ENCODE measurements around the gene SAPCD2.
A peak's percentile ranks its signal among the peaks of the same experiment; 100 is the strongest.
"Not testable (repeated sequence)": the region's sequence is repeated elsewhere in the genome, so short reads cannot be mapped to it uniquely, and the experiment has no call there.

The SAPCD2 gene

GRCh38 chr9:137070201-137070905, at the start of gene SAPCD2:
Gene SAPCD2, minus strand, starts transcription at chr9:137070557. Its CDS starts 97 bp downstream, at chr9:137070460.
- peak; percentile 80 for DNase-seq (ENCODE audit: low read depth)

- DNase-seq (ENCODE audit: low read depth): not testable (repeated sequence)
Measured at GRCh38 chr9:137118092-137118603, 47.8 kb upstream of the SAPCD2 start.

GRCh38 chr9:137117269-137117731, 46.9 kb upstream of the SAPCD2 start:
- DNase-seq (ENCODE audit: low read depth): no peak

GRCh38 chr9:137116728-137117127, 46.4 kb upstream of the SAPCD2 start:
- peak; percentile 19 for DNase-seq (ENCODE audit: low read depth)

- no peak for DNase-seq (ENCODE audit: low read depth)
Measured at GRCh38 chr9:137116027-137116507, 45.7 kb upstream of the SAPCD2 start.

- no peak for DNase-seq (ENCODE audit: low read depth)
Measured at GRCh38 chr9:137115394-137116026, 45.2 kb upstream of the SAPCD2 start.

GRCh38 chr9:137114613-137115393, 44.4 kb upstream of the SAPCD2 start, which contains the start of gene DPP7:
Gene DPP7, minus strand, starts transcription at chr9:137114733. Its CDS starts 20 bp downstream, at chr9:137114713.
- peak; percentile 33 for DNase-seq (ENCODE audit: low read depth)

- DNase-seq (ENCODE audit: low read depth): no peak
Measured at GRCh38 chr9:137114220-137114612, 43.9 kb upstream of the SAPCD2 start.

- no peak for DNase-seq (ENCODE audit: low read depth)
Measured at GRCh38 chr9:137113385-137114159, 43.2 kb upstream of the SAPCD2 start.

- DNase-seq (ENCODE audit: low read depth): no peak
Measured at GRCh38 chr9:137112564-137113384, 42.4 kb upstream of the SAPCD2 start.

GRCh38 chr9:137111788-137112563, 41.6 kb upstream of the SAPCD2 start:
- no peak for DNase-seq (ENCODE audit: low read depth)

GRCh38 chr9:137110911-137111787, 40.8 kb upstream of the SAPCD2 start:
- DNase-seq (ENCODE audit: low read depth): no peak

- DNase-seq (ENCODE audit: low read depth): no peak
Measured at GRCh38 chr9:137110147-137110910, 40.0 kb upstream of the SAPCD2 start.

- DNase-seq (ENCODE audit: low read depth): no peak
Measured at GRCh38 chr9:137109250-137110146, 39.1 kb upstream of the SAPCD2 start.

GRCh38 chr9:137108608-137109249, 38.4 kb upstream of the SAPCD2 start:
- DNase-seq (ENCODE audit: low read depth): no peak

- DNase-seq (ENCODE audit: low read depth): no peak
Measured at GRCh38 chr9:137107982-137108381, 37.6 kb upstream of the SAPCD2 start.
